MV-4-11 (cell line): ENCODE measurements around the gene ROBO1.
"Not testable (repeated sequence)": the region's sequence is repeated elsewhere in the genome, so short reads cannot be mapped to it uniquely, and the experiment has no call there.

Source experiments
- DNase-seq: peaks from one replicate; lab custom pipeline; 2025; lab: John Stamatoyannopoulos, UW

ROBO1 gene

GRCh38 chr3:78794431-78794830 lies 973.4 kb downstream of the ROBO1 start:
- no peak for DNase-seq

GRCh38 chr3:78792733-78793132 lies 975.1 kb downstream of the ROBO1 start:
- no peak for DNase-seq

- no peak for DNase-seq
These were observed 975.6 kb downstream of the ROBO1 start for GRCh38 chr3:78792212-78792611.

- DNase-seq = no peak
These were observed 976.0 kb downstream of the ROBO1 start for GRCh38 chr3:78791753-78792152.

- DNase-seq = no peak
These were observed 979.0 kb downstream of the ROBO1 start for GRCh38 chr3:78788839-78789238.

GRCh38 chr3:78785004-78785403 lies 982.8 kb downstream of the ROBO1 start:
- no peak for DNase-seq

- no peak for DNase-seq
These were observed 986.4 kb downstream of the ROBO1 start for GRCh38 chr3:78781351-78781750.

- DNase-seq = no peak
These were observed 1001.9 kb downstream of the ROBO1 start for GRCh38 chr3:78765671-78766485.

GRCh38 chr3:78764634-78765033 lies 1003.2 kb downstream of the ROBO1 start:
- no peak for DNase-seq

- DNase-seq = no peak
These were observed 1005.7 kb downstream of the ROBO1 start for GRCh38 chr3:78762121-78762520.

GRCh38 chr3:78761126-78761525 lies 1006.7 kb downstream of the ROBO1 start:
- DNase-seq = no peak

- DNase-seq = no peak
These were observed 1010.1 kb downstream of the ROBO1 start for GRCh38 chr3:78757731-78758130.

- DNase-seq = no peak
These were observed 1013.6 kb downstream of the ROBO1 start for GRCh38 chr3:78754066-78754743.

GRCh38 chr3:78751266-78751665 lies 1016.5 kb downstream of the ROBO1 start:
- no peak for DNase-seq

- not testable (repeated sequence) for DNase-seq
These were observed 1017.5 kb downstream of the ROBO1 start for GRCh38 chr3:78750291-78750690.

GRCh38 chr3:78749056-78749455 lies 1018.7 kb downstream of the ROBO1 start:
- DNase-seq = no peak

GRCh38 chr3:78745847-78746246 lies 1022.0 kb downstream of the ROBO1 start:
- DNase-seq = no peak

GRCh38 chr3:78742491-78742890 lies 1025.3 kb downstream of the ROBO1 start:
- no peak for DNase-seq

- no peak for DNase-seq
These were observed 1025.8 kb downstream of the ROBO1 start for GRCh38 chr3:78742041-78742440.

GRCh38 chr3:78741066-78741645 lies 1026.6 kb downstream of the ROBO1 start:
- no peak for DNase-seq

- DNase-seq = no peak
These were observed 1029.0 kb downstream of the ROBO1 start for GRCh38 chr3:78738833-78739232.

- no peak for DNase-seq
These were observed 1029.8 kb downstream of the ROBO1 start for GRCh38 chr3:78737988-78738387.

GRCh38 chr3:78736863-78737262 lies 1030.9 kb downstream of the ROBO1 start:
- no peak for DNase-seq
